ENCODE measurements around the gene PDS5B.
A peak's percentile ranks its signal among the peaks of the same experiment; 100 is the strongest.
"Not testable (repeated sequence)": the region's sequence is repeated elsewhere in the genome, so short reads cannot be mapped to it uniquely, and the experiment has no call there.

The PDS5B gene

GRCh38 chr13:32586080-32586900 lies at the start of gene PDS5B:
Gene PDS5B (plus strand): TSS chr13:32586452. CDS start chr13:32648773, 62,321 bp downstream.
- peak; percentile 95 for DNase-seq

GRCh38 chr13:32537580-32538142 lies 48.6 kb upstream of the PDS5B start:
- peak; percentile 17 for DNase-seq

GRCh38 chr13:32538143-32538620 lies 48.1 kb upstream of the PDS5B start:
- peak; percentile 47 for DNase-seq

- DNase-seq, result peak; percentile 79
Measured at GRCh38 chr13:32538621-32539246, 47.5 kb upstream of the PDS5B start, which contains the start of gene N4BP2L2. Gene N4BP2L2 (minus strand): TSS chr13:32538795. CDS start chr13:32537027, 1,768 bp downstream.

- no peak for DNase-seq
Measured at GRCh38 chr13:32542221-32542620, 44.0 kb upstream of the PDS5B start.

- no peak for DNase-seq
Measured at GRCh38 chr13:32545083-32545482, 41.2 kb upstream of the PDS5B start.

GRCh38 chr13:32548837-32549236 lies 37.4 kb upstream of the PDS5B start:
- DNase-seq, result no peak

- no peak for DNase-seq
Measured at GRCh38 chr13:32549788-32550187, 36.5 kb upstream of the PDS5B start.

GRCh38 chr13:32553720-32554119 lies 32.5 kb upstream of the PDS5B start:
- DNase-seq, result no peak

GRCh38 chr13:32555613-32556012 lies 30.6 kb upstream of the PDS5B start:
- no peak for DNase-seq

- DNase-seq, result not testable (repeated sequence)
Measured at GRCh38 chr13:32560842-32561241, 25.4 kb upstream of the PDS5B start.

GRCh38 chr13:32575687-32576086 lies 10.6 kb upstream of the PDS5B start:
- not testable (repeated sequence) for DNase-seq

- DNase-seq, result no peak
Measured at GRCh38 chr13:32577032-32577431, 9.2 kb upstream of the PDS5B start.

- DNase-seq, result no peak
Measured at GRCh38 chr13:32581177-32581786, 5.0 kb upstream of the PDS5B start.

GRCh38 chr13:32582281-32582680 lies 4.0 kb upstream of the PDS5B start:
- no peak for DNase-seq

GRCh38 chr13:32582991-32583390 lies 3.3 kb upstream of the PDS5B start:
- no peak for DNase-seq

- DNase-seq, result peak; percentile 10
Measured at GRCh38 chr13:32585550-32586079, 637 bp upstream of the PDS5B start.

- DNase-seq, result peak; percentile 59
Measured at GRCh38 chr13:32587011-32587810, 959 bp downstream of the PDS5B start.

- DNase-seq, result no peak
Measured at GRCh38 chr13:32587811-32588170, 1.5 kb downstream of the PDS5B start.

GRCh38 chr13:32588736-32589135 lies 2.5 kb downstream of the PDS5B start:
- no peak for DNase-seq

- no peak for DNase-seq
Measured at GRCh38 chr13:32589471-32589870, 3.2 kb downstream of the PDS5B start.

GRCh38 chr13:32590266-32590665 lies 4.0 kb downstream of the PDS5B start:
- DNase-seq, result no peak

Measured in stimulated activated CD4-positive, alpha-beta T cell treated with anti-CD3 and anti-CD28 coated beads, Interleukin-12 subunit alpha, Interleukin-12 subunit beta, amount 100 ng/mL, for 4 hours (primary cell).